Fibroblast of lung (primary cell): Measurements from ENCODE around the gene RPL37A. TPM values are rescaled to one million over a fixed set of nuclear protein-coding genes. Genes with fewer than 3 reads are reported as not detected.

Experiments
- DNase-seq, 2 donors: peaks; one replicate each; pipeline versions ENCODE4 v3.0.0 to v3.0.0-alpha.2; 2010; ENCODE audit warnings: low read depth in 2 of 2
- H2AFZ ChIP-seq: 2 replicates; pipeline ENCODE4 v1.5.1; 2012; ENCODE audit warnings: low read length, control low read depth, inconsistent platforms
- H3K27ac ChIP-seq: 2 replicates; pipeline ENCODE4 v1.5.1; 2011; ENCODE audit warnings: low read length, control low read depth; ENCODE audit not compliant: insufficient read depth
- H3K27me3 ChIP-seq: 2 replicates; pipeline ENCODE4 v1.5.1; 2011; ENCODE audit warnings: mild to moderate bottlenecking, low read length; ENCODE audit not compliant: control insufficient read depth, insufficient read depth
- H3K36me3 ChIP-seq: 2 replicates; pipeline ENCODE4 v1.5.1; 2011; ENCODE audit warnings: low read length; ENCODE audit not compliant: control insufficient read depth, insufficient read depth
- H3K4me1 ChIP-seq: 2 replicates; pipeline ENCODE4 v1.5.1; 2011; ENCODE audit warnings: low read length; ENCODE audit not compliant: control insufficient read depth, insufficient read depth; ENCODE audit errors: extremely low read depth
- H3K4me2 ChIP-seq: 2 replicates; pipeline ENCODE4 v1.5.1; 2011; ENCODE audit warnings: low read length, control low read depth; ENCODE audit not compliant: insufficient read depth; ENCODE audit errors: extremely low read depth
- H3K4me3 ChIP-seq, 4 experiments: fragments of 200-600 bp in 1 of 4; sonication (generic) in 1 of 4; replicated peaks in 1 of 4; 2 replicates each; pipeline ENCODE4 v1.5.1; 2011 to 2016; ENCODE audit warnings: low read length in 4 of 4, low read depth in 3 of 4, mild to moderate bottlenecking in 3 of 4, control low read depth in 2 of 4, inconsistent platforms in 1 of 4, mixed read lengths in 1 of 4; ENCODE audit not compliant: insufficient read depth in 1 of 4; ENCODE audit errors: control extremely low read depth in 1 of 4
- H3K79me2 ChIP-seq: 2 replicates; pipeline ENCODE4 v1.5.1; 2012; ENCODE audit warnings: mild to moderate bottlenecking, low read length, inconsistent platforms; ENCODE audit not compliant: control insufficient read depth, insufficient read depth
- H3K9ac ChIP-seq: 2 replicates; pipeline ENCODE4 v1.5.1; 2011; ENCODE audit warnings: mild to moderate bottlenecking, low read length, control low read depth; ENCODE audit not compliant: insufficient read depth
- H3K9me3 ChIP-seq: 2 replicates; pipeline ENCODE4 v1.5.1; 2012; ENCODE audit warnings: low read depth, low read length; ENCODE audit not compliant: control insufficient read depth, insufficient read depth
- H4K20me1 ChIP-seq: 2 replicates; pipeline ENCODE4 v1.5.1; 2011; ENCODE audit warnings: low read length; ENCODE audit not compliant: control insufficient read depth, insufficient read depth; ENCODE audit errors: extremely low read depth
- EZH2 ChIP-seq: IDR thresholded peaks from 2 replicates; pipeline ENCODE4 v1.5.1; 2012; ENCODE audit warnings: low read length, control low read depth, mild to moderate bottlenecking; ENCODE audit errors: missing control alignments
- polyA plus RNA-seq, 2 donors: library from polyadenylated mRNA; depleted of rRNA in 1 of 2; stranded (reverse) in 1 of 2; unstranded in 1 of 2; fragments of >200 nt; gene quantifications; 2 replicates each; pipeline ENCODE4 v1.2.1, GENCODE V29; 2011 to 2012; ENCODE audit warnings: missing spikeins in 1 of 2
- total RNA-seq: library from RNA; depleted of rRNA; stranded (reverse); fragments of >200 nt; gene quantifications from 2 replicates; pipeline ENCODE4 v1.2.1, GENCODE V29; 2014
- TF ChIP-seq, protein P1 (sequence below), 2 donors: IDR thresholded peaks in 1 of 2; conservative IDR thresholded peaks in 1 of 2; 1 replicate in 1 of 2; 2 replicates in 1 of 2; pipeline ENCODE4 v1.5.1; 2011 to 2012; ENCODE audit warnings: low read length in 2 of 2, control low read depth in 1 of 2, inconsistent platforms in 1 of 2, low read depth in 1 of 2, mild to moderate bottlenecking in 1 of 2

The RPL37A gene
- total and polyA plus RNA-seq, 2 donors (not counting 1 experiment from before 2014, with no cell fraction given), result 1,688 to 3,233 TPM

DNA sequence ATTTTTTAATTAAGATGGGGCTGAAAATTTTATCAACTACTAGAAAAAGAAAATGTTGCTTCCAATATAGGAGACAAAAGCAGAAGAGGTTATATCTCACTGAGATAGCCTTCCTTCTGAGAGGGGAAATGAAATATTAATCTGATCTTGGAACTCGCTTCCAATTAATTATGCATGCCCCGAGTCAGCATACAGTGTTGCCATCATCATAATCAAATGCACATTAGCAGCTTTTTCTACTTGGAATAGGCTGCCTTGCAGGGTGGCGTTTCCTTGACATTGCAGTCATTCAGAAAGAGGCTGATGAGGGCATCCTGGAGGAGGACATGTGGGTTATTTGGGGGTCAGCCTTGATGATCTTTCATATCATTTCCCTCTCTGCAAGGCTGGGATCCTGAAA lies 18.4 kb upstream of the RPL37A start:
- Histone ChIP-seq H3K4me1 (no peaks in the 10 kb centered on the region), H3K9ac (no peak overlapping the region), H3K27ac (no peak overlapping the region), H3K4me3 (no peak overlapping the region), H3K27me3 (no peaks in the 10 kb centered on the region), H3K4me2 (no peak overlapping the region), H3K79me2 (no peaks in the 10 kb centered on the region), H3K36me3 (peaks cover 13% of the 10 kb centered on the region), H3K9me3 (no peaks in the 10 kb centered on the region), H2AFZ (no peak overlapping the region), H4K20me1 (no peaks in the 10 kb centered on the region)
- DNase-seq, result no peak
- no peak for TF ChIP-seq EZH2
- TF ChIP-seq, protein P1, sequence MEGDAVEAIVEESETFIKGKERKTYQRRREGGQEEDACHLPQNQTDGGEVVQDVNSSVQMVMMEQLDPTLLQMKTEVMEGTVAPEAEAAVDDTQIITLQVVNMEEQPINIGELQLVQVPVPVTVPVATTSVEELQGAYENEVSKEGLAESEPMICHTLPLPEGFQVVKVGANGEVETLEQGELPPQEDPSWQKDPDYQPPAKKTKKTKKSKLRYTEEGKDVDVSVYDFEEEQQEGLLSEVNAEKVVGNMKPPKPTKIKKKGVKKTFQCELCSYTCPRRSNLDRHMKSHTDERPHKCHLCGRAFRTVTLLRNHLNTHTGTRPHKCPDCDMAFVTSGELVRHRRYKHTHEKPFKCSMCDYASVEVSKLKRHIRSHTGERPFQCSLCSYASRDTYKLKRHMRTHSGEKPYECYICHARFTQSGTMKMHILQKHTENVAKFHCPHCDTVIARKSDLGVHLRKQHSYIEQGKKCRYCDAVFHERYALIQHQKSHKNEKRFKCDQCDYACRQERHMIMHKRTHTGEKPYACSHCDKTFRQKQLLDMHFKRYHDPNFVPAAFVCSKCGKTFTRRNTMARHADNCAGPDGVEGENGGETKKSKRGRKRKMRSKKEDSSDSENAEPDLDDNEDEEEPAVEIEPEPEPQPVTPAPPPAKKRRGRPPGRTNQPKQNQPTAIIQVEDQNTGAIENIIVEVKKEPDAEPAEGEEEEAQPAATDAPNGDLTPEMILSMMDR (conservative IDR thresholded peaks at IDR 0.05 in 1 of 2, IDR thresholded peaks at IDR 0.05 in 1 of 2; ENCODE audit: low read depth in 1 of 2, low read length in 2 of 2), result no peak

DNA sequence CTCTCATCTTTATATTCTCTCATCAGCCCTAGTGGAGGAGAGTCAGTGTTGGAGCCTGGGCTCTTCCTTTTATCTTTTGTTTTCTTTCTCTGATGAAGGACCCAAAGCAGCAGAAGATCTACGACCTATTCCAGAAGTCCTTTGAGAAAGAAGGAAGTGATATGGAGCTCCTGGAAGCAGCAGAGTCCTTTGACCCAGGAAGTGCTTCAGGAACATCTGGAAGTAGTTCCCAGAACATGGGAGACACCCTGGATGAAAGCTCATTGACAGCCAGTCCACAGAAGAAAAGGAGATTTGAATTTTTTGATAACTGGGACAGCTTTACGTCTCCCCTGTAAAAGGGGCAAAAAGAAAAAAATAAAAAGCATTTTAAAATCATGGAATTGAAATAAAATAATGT lies 16.0 kb upstream of the RPL37A start:
- no peaks in the 10 kb centered on the region for H3K9me3 ChIP-seq
- TF ChIP-seq, protein P1 (conservative IDR thresholded peaks at IDR 0.05 in 1 of 2, IDR thresholded peaks at IDR 0.05 in 1 of 2; ENCODE audit: low read depth in 1 of 2, low read length in 2 of 2), result no peak
- no peak for TF ChIP-seq EZH2
- no peak overlapping the region for H3K27ac ChIP-seq
- no peak overlapping the region for H3K9ac ChIP-seq
- H2AFZ ChIP-seq, result no peak overlapping the region
- no peak for DNase-seq
- H3K27me3 ChIP-seq, result no peaks in the 10 kb centered on the region
- H3K79me2 ChIP-seq, result no peaks in the 10 kb centered on the region
- H3K4me3 ChIP-seq, result no peak overlapping the region
- H3K4me2 ChIP-seq, result no peak overlapping the region
- peaks cover 7% of the 10 kb centered on the region for H3K36me3 ChIP-seq
- no peaks in the 10 kb centered on the region for H4K20me1 ChIP-seq
- no peaks in the 10 kb centered on the region for H3K4me1 ChIP-seq

DNA sequence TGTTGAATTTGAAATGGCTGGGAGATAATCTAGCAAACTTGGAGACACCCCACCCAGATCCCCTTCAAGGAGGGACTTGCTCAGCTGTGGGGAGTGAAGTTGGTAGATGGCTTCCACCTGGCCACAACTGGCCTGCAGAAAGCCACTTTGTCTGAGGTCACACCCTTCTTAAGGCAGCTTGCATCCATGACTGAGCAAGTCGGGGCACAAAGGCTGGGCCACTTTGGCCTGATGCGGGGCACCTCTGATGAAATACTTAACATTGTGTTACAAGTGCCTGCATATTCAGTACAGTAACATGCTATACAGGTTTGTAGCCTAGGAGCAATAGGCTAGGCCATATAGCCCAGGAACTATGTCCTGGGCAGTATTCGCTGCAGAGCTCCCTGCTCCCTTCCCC lies 13.4 kb upstream of the RPL37A start:
- Histone ChIP-seq H3K9ac (no peak overlapping the region), H3K4me2 (no peak overlapping the region), H3K4me3 (no peak overlapping the region), H2AFZ (no peak overlapping the region), H3K4me1 (peaks cover 2% of the 10 kb centered on the region), H3K79me2 (no peaks in the 10 kb centered on the region), H4K20me1 (no peaks in the 10 kb centered on the region), H3K27ac (no peak overlapping the region), H3K36me3 (peaks cover 2% of the 10 kb centered on the region), H3K9me3 (no peaks in the 10 kb centered on the region), H3K27me3 (no peaks in the 10 kb centered on the region)
- TF ChIP-seq, protein P1 (conservative IDR thresholded peaks at IDR 0.05 in 1 of 2, IDR thresholded peaks at IDR 0.05 in 1 of 2; ENCODE audit: low read depth in 1 of 2, low read length in 2 of 2), result no peak
- no peak for TF ChIP-seq EZH2
- DNase-seq, result no peak
